ENCODE data around the gene CACTIN.

Gene CACTIN

DNA sequence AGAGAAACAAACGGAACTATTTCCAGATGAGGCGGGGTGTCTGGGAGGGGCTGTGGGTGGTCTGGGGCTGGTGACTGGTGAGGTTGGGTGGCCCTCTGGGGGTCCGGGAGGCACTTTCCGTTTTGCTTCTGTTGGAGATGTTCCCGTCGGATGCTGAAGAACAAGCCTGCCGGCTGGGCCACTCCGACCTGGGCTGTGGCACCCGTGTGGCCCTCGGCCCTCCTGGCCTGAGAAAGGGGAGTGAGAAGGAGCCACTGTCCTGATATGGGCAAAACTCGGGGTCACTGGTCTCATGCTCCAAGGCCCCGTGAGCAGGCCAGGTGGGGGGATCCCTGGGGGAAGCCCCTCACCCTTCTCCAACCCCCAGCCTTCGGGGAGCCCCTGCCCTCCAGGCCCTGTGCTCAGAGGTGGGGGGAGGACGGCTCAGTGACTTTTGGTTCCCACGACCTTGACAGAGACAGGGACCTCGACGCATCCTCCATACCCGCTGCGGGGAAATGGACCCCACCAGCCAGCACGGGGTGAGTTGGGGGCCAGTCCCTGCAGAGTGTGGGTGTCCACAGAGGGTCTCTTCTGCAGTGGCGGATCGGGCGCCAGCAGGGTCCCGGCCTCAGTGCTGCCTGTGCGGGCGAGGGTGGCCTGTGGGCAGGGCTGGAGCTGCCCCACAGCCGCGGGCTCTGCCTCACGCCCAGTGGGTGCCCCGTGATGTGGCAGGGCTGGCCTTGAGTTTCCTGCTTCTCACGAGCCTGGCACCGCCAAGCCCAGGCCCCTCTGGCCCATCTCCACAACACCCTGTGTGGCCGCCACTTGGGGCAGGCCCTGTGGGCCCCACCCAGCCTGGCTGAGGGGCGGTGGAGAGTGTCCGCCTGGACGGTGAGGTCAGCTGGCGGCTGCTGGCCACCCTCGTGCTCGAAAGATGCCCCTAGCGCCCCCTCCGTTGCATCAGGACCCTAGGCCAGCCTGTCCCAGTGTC is 15.6 kb downstream of the CACTIN start:
- in situ Hi-C loops (cut with MboI; ENCODE audit: low sequenced_read_pairs) = no loop called here

DNA sequence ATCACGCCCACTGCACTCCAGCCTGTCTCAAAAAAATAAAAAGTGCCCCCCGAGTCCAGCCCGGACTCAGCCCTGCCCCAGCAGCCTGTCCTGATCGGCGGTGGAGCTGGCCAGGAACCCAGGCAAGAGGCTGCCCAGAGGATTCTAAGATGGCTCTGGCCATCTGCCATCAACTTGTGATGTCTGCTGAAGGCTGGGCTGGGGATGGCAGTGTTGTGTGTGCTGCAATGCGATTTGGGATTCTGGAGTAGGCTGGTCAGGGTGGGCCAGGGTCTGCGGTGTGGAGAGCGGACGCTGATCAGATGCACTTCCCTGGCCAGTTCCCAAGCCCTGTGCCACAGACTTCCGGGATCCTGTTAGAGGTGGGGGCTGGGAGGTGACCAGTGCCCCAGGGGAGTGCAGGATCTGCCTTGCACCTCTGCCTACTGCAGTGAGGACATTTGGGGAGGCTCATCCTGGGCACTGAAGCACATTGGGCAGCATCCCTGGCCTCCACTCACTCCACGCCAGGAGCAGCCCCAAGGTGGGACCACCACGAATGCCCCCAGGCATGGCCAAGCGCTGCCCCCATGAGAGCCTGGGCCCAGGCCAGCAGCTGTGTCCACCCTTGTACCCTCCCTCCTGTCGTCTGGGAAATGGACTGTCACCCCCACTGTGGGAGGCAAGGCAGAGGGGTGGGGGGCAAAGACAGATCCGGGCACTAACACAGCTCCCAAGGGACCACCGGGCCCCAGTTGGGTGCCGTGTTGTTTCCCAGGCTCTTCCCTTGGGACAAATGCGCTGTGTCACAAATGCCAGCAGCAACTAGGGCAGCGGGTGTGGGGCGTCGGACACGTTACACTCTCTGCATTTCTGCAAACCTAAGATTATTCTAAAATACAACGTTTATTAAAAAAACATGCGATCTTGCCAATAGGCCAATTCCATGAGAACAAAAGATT is 16.5 kb downstream of the CACTIN start:
- in situ Hi-C loops (cut with MboI; ENCODE audit: low sequenced_read_pairs) = no loop called here

DNA sequence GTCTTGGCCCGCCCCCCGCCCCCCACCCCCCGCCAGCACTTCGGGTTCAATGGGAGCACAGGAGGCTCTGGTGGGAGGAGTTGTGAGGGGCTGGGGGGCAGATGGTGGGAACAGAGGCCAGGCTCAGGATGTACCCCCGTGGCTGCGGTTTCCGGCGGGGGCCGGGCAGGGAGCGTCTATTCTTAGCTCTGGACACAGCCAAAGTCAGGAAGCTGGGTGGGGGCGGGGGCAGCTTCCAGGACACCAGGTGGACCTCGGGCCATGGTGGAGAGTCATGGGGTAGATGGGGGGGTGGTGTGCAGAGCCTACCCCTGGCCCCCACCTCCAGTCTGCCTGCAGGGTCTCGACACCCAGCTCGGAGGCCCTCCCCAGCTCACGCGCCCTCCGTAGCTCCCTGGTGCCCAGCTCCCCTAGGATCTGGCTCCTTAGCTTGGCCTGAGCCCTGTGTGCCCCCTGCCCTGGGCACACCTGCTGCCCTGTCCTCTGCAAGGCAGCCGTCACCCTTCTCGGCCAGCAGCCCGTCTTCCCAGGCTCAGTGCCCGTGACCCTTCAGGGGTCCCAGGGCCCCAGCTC is 17.8 kb downstream of the CACTIN start:
- in situ Hi-C loops (cut with MboI; ENCODE audit: low sequenced_read_pairs) = no loop called here

DNA sequence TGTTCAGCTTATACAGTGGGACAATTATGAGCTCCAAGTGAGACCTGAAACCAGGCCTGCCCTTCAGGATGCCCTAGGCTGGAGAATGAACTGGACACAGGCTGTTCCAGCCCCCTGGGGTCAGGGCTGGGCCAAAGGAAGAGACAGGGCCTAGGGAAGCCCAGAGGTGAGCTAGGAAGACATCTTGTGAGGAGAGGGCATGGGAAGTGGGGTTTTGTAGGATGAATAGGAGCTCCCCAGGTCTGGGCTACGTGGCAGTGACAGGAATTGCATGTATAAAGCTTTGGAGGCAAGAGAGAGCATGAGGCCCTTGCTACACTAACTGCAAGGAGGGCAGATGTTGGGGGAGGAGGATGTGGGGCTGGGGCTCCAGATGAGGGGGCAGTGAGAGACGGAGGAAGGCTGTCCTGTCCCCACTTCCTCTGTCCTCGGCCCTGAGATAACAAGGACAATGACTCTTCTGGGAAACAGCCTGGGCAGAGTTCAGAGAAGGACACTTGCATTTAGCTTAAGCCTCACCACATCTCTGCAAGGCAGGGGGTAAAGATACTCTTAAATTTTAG is 18.4 kb downstream of the CACTIN start:
- in situ Hi-C loops (cut with MboI; ENCODE audit: low sequenced_read_pairs) = no loop called here

DNA sequence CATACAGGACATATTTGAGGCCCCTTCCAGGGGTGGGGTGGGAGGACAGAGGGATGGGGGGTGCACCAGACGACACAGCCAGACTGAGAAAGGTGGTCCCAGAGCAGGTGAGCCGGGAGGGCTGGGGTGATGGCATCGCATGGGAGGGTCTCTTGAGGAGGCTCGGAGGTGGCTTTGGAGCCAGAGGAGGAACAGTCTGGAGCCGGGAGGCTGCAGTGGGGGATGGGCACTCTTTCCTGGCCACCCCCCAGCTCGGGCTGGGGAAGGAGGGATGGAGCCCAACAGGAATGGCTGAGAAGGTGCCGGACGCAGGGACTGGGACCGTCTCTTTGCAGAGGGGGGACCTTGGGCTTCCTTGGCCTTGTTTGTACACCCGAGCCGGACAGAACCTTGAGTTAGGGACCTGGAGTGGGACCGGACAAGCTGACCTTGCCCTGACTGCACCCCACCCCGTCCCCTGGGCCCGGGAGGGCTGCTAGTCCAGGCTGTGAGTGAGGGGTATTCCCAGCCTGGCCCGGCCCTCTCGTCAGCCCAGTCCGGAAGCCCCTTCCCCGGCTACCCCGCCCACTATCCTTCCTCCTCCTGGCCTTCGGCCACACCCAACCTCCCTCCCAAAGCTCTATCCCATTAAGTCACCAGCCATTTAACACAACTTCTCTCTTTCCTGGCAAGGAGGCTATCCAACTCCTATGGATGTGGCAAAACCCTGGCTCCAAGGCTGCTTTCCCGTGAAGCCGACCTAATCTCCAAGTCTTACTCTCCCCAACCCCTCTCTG is 19.1 kb downstream of the CACTIN start:
- in situ Hi-C loops (cut with MboI; ENCODE audit: low sequenced_read_pairs) = no loop called here

DNA sequence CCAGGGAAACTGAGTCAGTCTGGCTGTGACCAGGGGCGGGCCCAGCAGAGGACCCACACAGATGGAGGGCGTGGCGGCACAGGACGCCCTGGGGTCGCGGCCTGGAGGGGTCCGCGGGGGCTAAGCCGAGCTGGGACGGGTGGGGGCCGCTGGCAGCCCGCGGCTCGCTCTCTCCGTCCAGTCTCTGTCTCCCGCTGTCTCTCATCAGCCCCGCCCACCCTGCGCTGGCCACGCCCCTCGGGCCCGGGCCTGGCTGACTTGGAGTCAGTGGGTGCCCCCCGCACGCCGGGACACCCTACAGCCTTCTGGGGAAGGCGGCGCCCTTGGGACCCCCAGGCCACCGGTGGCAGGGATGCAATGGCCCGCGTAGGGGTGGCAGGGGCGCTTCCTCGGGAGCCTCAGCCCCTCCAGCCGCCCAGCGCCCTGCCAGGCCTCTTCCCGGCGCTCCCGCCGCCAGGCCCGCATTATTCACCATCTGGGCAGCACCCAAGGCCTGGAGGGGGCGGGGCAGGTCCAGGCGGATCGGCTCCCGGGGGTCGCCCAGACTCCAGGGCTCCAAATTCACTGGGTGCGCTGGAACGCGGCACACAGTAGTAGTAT is 19.8 kb downstream of the CACTIN start, which contains the start of gene TBXA2R:
Gene TBXA2R (minus strand): TSS at position 186 of the 600 bp plus-strand sequence. CDS start 6,241 bp downstream, outside the sequence.
- in situ Hi-C loops (cut with MboI; ENCODE audit: low sequenced_read_pairs) = no loop called here

DNA sequence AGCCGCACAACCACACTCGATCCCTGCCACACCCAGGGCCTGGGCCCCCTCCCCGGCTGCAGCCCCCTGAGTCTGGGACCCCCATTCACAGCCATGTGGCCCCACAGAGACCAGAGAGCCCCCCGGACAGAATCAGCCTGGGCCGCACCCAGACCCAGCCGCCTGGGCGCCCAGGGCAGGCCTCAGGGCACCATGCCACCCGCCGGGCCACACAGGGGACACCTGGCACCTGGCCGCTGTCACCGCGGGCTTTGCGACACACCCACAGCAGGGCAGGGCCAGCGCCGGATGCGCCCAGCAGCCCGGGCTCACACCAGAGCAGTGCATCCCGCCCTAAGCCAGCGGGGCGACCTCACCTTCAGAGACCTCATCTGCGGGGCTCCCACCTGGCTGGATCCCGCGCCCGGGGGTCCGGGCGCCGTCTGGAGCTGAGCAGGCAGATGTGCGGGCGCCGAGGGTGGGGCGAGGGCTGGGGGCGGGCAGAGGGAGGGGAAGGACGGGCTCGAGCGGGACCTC is 20.4 kb downstream of the CACTIN start:
- in situ Hi-C loops (cut with MboI; ENCODE audit: low sequenced_read_pairs) = no loop called here

DNA sequence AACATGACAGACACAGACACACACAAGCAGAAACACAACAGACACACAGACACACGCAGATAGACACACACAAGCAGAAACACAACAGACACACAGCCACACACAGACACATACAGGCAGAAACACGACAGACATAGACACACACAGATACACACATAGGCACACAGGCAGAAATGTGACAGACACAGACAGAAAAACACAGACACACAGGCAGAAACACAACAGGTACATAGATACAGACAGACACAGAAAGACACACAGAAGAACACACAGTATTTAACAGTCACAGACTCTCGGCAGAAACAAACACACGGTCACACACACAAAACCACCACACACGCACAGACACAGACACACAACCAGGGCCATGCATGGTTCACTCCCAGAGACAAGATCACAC is 20.8 kb downstream of the CACTIN start:
- in situ Hi-C loops (cut with MboI; ENCODE audit: low sequenced_read_pairs) = no loop called here

DNA sequence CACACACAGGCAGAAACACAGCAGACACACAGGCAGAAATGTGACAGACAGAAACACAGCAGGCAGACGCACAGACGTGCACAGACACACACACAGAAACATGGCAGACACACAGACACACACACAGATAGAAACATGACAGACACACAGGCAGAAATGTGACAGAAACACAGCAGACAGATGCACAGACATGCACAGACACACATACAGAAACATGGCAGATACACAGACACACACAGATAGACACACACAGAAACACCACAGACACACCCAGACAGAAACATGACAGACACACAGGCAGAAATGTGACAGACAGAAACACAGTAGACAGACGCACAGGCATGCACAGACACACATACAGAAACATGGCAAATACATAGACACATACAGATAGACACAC is 21.2 kb downstream of the CACTIN start:
- in situ Hi-C loops (cut with MboI; ENCODE audit: low sequenced_read_pairs) = no loop called here

DNA sequence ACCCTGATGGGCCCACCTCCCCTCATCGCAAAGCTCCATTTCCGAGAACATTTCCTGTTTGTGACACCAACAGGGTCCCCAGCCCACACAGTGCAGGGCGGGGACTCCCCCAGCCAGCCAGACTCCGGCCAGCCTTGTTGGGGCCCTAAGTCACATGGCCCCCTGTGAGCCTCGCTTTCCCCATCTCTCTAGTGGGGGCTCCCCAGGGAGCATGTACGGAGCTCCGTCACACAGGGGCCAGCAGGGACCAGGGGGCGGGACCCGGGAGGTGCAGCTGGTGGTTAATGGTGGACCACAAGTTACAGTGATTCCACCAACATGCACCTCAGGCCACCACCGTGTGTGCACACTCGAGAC is 21.6 kb downstream of the CACTIN start:
- in situ Hi-C loops (cut with MboI; ENCODE audit: low sequenced_read_pairs) = no loop called here

DNA sequence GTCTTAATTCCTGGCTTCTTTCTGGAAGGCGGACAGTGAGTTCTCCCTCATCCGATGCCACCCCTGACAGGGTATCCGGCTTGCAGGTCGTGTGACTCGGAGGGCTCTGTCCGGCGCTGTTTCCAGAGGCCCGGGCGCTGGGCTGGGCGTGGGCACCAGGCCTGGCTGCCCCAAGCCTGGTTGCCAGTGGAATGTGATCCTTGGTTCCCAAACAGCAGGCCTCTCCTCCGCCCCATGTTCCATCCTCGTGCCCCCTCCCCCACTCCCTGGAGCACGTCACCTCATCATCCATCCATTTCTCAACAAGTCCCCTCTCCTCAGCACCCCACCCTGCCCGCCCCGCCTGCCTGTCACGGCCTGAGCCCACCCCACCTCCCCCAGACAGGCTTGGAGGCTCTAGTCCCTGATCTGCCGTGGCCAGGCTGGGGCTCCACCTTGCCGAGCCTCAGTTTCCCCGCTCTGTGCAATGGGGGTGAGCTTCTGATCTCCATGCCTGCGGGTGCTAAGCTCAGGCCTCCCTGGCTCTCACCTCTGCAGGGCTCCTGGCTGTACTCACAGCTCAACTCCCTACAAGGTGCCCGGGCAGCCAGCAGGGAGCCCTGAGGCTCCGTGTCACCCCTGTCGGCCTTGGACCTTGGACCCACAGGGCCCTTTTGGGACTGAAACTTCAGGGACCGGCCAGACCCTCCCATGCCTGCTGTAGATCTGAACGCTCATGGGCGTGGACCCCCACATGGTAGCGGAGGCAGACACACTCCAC is 22.2 kb downstream of the CACTIN start:
- in situ Hi-C loops (cut with MboI; ENCODE audit: low sequenced_read_pairs) = no loop called here

DNA sequence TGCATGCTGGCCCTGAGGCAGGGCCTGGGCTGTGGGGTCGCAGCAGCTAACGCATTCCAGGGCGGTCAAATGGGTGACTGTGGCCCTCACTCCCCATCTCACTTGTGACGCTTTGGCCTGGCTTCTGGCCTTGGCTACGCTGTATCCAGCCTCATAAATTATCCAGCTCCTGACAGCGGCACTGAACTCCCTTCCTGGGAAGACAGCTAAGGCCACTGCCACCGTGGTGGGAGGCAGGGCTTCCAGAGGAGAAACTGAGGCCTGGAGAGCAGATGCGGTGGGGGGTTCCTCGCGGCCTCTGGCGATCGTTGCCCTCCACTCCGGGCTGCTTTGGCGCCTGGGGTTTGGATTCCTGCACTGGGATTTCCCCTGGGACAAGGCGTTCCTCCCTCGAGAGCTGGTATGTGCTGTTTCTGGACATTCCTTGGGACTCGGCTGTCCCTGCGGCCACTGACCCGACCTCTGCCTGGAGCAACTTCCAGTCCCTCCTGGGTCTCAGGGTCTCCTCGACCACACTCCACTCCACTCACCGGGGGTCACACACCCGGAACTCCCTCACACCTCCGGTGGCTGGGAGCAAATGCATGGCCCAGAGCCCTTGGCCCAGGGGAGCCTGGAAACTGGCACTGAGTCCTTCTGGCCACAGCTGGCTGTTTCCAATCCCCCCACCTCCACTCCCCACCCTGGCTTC is 23.3 kb downstream of the CACTIN start:
- in situ Hi-C loops (cut with MboI; ENCODE audit: low sequenced_read_pairs) = no loop called here

DNA sequence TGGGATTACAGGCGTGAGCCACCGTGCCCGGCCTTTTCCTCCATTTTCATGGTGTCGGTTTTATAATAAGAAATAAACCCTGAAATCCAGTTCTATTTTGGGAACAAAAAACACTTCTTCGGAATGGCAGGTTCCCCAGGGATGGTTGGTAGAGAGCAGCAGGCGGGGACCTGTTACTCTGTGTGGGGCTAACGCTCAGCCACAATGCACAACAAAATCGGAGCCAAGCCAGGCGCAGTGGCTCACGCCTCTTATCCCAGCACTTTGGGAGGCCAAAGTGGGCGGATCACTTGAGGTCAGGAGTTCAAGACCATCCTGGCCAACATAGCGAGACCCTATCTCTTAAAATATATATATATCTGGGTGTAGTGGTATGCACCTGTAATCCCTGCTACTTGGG is 25.6 kb downstream of the CACTIN start:
- in situ Hi-C loops (cut with MboI; ENCODE audit: low sequenced_read_pairs) = no loop called here

DNA sequence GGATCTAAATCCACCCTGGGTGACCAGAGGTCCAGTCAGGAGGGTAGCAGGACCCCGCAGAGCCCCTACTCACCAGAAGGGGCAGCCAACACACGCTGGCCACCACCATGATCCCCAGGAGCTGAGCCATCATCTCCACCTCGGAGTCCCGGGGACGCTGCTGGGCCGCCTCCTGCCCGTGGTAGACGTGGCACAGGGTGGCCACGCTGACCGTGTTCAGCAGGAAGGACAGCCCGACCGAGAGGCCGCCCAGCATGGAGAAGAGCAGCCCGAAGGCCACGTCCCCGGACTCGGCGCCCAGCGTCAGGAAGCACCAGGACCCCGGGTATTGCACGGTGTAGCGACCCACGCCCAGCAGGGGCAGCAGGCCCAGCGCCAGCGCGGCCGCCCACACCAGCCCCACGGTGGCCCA is 26.8 kb downstream of the CACTIN start:
- in situ Hi-C loops (cut with MboI; ENCODE audit: low sequenced_read_pairs) = no loop called here

DNA sequence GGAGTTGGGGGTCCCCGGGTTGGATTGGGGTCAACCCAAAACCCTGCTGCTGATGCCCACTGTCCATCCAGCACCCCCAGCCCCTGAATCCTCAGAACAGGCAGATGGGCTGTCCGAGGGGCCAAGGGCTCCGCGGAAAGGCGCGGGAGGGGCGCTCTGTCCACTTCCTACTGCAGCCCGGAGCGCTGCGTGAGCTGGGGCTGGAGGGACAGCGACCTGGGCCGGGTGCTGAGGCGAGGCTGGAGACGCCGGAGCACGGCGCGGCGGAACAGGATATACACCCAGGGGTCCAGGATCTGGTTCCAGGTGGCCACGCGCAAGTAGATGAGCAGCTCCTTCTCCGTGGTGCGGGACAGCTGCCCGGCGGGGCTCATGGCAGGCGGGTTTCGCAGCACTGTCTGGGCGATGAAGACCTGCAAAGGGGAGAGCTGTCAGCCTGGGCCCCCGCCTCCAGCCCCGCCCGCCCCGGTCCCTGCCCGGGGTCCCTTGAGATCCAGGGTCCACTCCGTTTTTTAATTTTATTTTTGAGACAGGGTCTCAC is 31.0 kb downstream of the CACTIN start:
- in situ Hi-C loops (cut with MboI; ENCODE audit: low sequenced_read_pairs) = no loop called here

DNA sequence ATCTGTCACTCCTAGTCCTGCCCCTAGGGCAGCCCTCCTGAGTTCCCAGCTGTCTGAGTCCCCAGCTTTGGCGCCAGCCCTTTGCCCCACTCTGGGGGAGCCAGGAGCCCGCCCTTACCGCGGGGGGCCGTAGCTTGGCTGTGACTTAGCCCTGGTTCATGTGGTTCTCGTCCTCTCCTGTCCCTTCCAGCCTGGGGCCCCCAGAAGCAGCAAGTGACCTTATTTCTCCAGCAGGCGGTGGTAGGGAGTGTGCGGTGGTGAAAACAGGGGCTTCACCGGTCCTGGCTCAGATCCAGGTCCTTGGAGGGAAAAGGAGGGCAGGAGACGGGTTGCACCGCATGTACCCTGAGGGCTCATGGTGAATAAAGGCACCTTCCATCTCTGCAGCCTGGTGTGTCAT is 33.4 kb downstream of the CACTIN start:
- in situ Hi-C loops (cut with MboI; ENCODE audit: low sequenced_read_pairs) = no loop called here

DNA sequence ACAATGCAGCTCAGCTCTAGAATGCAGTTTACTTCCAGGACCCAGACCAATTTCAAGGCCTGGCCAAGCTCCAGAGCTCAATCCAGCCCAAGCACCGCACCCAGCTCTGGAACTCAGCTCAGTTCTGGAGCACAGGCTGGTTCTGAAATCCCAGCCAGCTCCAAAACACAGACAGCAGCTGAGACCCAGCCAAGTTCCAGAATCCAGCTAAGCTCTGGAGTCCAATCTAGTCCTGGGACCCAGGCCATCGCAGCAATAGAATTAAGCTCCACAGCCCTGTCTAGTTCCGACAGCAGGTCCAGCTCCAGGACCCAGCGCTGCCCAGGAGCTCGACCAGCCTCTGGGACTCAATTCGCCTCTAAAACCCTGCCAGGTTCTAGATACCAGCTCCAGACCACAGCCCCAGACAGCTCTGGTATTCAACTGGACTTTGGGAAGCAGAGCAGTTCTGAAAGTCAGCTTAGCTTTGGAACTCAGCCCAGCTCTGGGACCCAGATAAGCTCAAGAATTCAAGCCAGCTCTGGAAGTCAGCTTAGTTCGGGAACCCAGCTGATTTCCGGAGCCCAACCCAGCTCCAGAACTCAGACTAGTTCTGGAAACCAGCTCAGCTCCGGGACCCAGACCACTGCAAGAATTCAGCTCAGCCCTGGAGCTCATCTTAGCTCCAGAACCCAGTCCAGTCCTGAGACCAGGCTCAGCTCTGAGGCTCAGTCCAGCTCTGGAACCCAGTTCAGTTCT is 34.5 kb downstream of the CACTIN start:
- in situ Hi-C loops (cut with MboI; ENCODE audit: low sequenced_read_pairs) = no loop called here
